Suprapubic skin (tissue), 4 donors: Measurements from ENCODE around the gene WDFY4. TPM values are rescaled to one million over a fixed set of nuclear protein-coding genes. Genes with fewer than 3 reads are reported as not detected.

Experiments used
- DNase-seq, 2 donors: peaks; one replicate each; pipeline ENCODE4 v3.0.0-alpha.2; 2019; ENCODE audit warnings: low spot score in 2 of 2
- H3K27ac ChIP-seq: fragments of 200-600 bp; sonication (generic); one replicate; pipeline ENCODE4 v1.5.1; 2019
- H3K27me3 ChIP-seq: fragments of 200-600 bp; sonication (generic); one replicate; pipeline ENCODE4 v1.5.1; 2019
- H3K36me3 ChIP-seq: fragments of 200-600 bp; sonication (generic); one replicate; pipeline ENCODE4 v1.5.1; 2019
- H3K4me1 ChIP-seq: fragments of 200-600 bp; sonication (generic); one replicate; pipeline ENCODE4 v1.5.1; 2019
- H3K4me3 ChIP-seq: fragments of 200-600 bp; sonication (generic); one replicate; pipeline ENCODE4 v1.5.1; 2019; ENCODE audit warnings: mild to moderate bottlenecking
- H3K9me3 ChIP-seq: fragments of 200-600 bp; sonication (generic); one replicate; pipeline ENCODE4 v1.5.1; 2019
- CTCF ChIP-seq, 2 donors: fragments of 200-600 bp in 1 of 2; fragments of 450-650 bp in 1 of 2; sonication (generic) in 1 of 2; IDR thresholded peaks; one replicate each; pipeline ENCODE4 v1.5.1; 2016 to 2019; ENCODE audit warnings: antibody characterized with exemption in 2 of 2, mild to moderate bottlenecking in 1 of 2, moderate library complexity in 1 of 2
- EP300 ChIP-seq: sonication (generic); formaldehyde crosslinking; IDR thresholded peaks from one replicate; pipeline ENCODE4 v1.6.1; 2017; ENCODE audit warnings: antibody characterized with exemption
- POLR2A ChIP-seq, 2 donors: fragments of 450-650 bp; IDR thresholded peaks; one replicate each; pipeline ENCODE4 v1.6.1; 2017; ENCODE audit warnings: antibody characterized with exemption in 2 of 2, mild to moderate bottlenecking in 2 of 2, moderate library complexity in 2 of 2
- POLR2AphosphoS5 ChIP-seq, 3 donors: sonication (generic); formaldehyde crosslinking; IDR thresholded peaks; one replicate each; pipeline ENCODE4 v1.6.1; 2017; ENCODE audit warnings: antibody characterized with exemption in 3 of 3
- WGBS: methylation state at CpG from one replicate; pipeline ENCODE4 v1.1.5; 2018; 5-methylcytosine and 5-hydroxymethylcytosine counted together
- total RNA-seq, 4 donors: library from RNA; depleted of rRNA; stranded (reverse); fragments of >200 nt; gene quantifications; one replicate each; pipeline ENCODE4 v1.1.0, GENCODE V29; 2016

Gene WDFY4
- total RNA-seq, 4 donors from 2014 or later: 0.57 to 2.9 (median 1.0) TPM

- Histone ChIP-seq H3K36me3 (no peaks in the 10 kb centered on the region), H3K27me3 (no peaks in the 10 kb centered on the region), H3K4me1 (no peaks in the 10 kb centered on the region), H3K4me3 (no peak overlapping the region), H3K27ac (no peak overlapping the region), H3K9me3 (no peaks in the 10 kb centered on the region)
- 73% methylated on average over 5 of the region's 5 CpGs for WGBS
- TF ChIP-seq EP300: no peak
- TF ChIP-seq POLR2AphosphoS5 (IDR thresholded peaks at IDR 0.05): no peak
- no peak for TF ChIP-seq CTCF (IDR thresholded peaks at IDR 0.05)
- TF ChIP-seq POLR2A (IDR thresholded peaks at IDR 0.05): no peak
- no peak for DNase-seq
Measured at GRCh38 chr10:48838834-48839233, 154.2 kb downstream of the WDFY4 start.

GRCh38 chr10:48839809-48840679, 155.4 kb downstream of the WDFY4 start:
- 78% methylated on average over 10 of the region's 10 CpGs for WGBS
- Histone ChIP-seq H3K36me3 (no peaks in the 10 kb centered on the region), H3K27ac (no peak overlapping the region), H3K4me3 (no peak overlapping the region), H3K4me1 (no peaks in the 10 kb centered on the region), H3K27me3 (no peaks in the 10 kb centered on the region), H3K9me3 (no peaks in the 10 kb centered on the region)
- TF ChIP-seq CTCF (IDR thresholded peaks at IDR 0.05) (no peak), EP300 (no peak), POLR2A (IDR thresholded peaks at IDR 0.05) (no peak), POLR2AphosphoS5 (IDR thresholded peaks at IDR 0.05) (no peak)
- no peak for DNase-seq

GRCh38 chr10:48842231-48842630, 157.6 kb downstream of the WDFY4 start:
- WGBS: 93% methylated on average over 9 of the region's 11 CpGs

GRCh38 chr10:48843198-48843597, 158.5 kb downstream of the WDFY4 start:
- no peak for DNase-seq
- H3K4me3 ChIP-seq: no peak overlapping the region
- no peaks in the 10 kb centered on the region for H3K4me1 ChIP-seq
- H3K27me3 ChIP-seq: no peaks in the 10 kb centered on the region
- TF ChIP-seq EP300: no peak
- no peak for TF ChIP-seq CTCF (IDR thresholded peaks at IDR 0.05)
- TF ChIP-seq POLR2A (IDR thresholded peaks at IDR 0.05): no peak
- no peak for TF ChIP-seq POLR2AphosphoS5 (IDR thresholded peaks at IDR 0.05)
- no peaks in the 10 kb centered on the region for H3K36me3 ChIP-seq
- H3K27ac ChIP-seq: no peak overlapping the region
- no peaks in the 10 kb centered on the region for H3K9me3 ChIP-seq

More at GRCh38 chr10:48842231-48842630, 157.6 kb downstream of the WDFY4 start:
- Histone ChIP-seq H3K36me3 (no peaks in the 10 kb centered on the region), H3K9me3 (no peaks in the 10 kb centered on the region), H3K27ac (no peak overlapping the region), H3K4me3 (no peak overlapping the region), H3K4me1 (no peaks in the 10 kb centered on the region), H3K27me3 (no peaks in the 10 kb centered on the region)
- no peak for TF ChIP-seq CTCF (IDR thresholded peaks at IDR 0.05)
- no peak for TF ChIP-seq POLR2AphosphoS5 (IDR thresholded peaks at IDR 0.05)
- no peak for TF ChIP-seq EP300
- no peak for TF ChIP-seq POLR2A (IDR thresholded peaks at IDR 0.05)
- no peak for DNase-seq

- no peaks in the 10 kb centered on the region for H3K9me3 ChIP-seq
- no peak overlapping the region for H3K4me3 ChIP-seq
- WGBS: 89% methylated on average over 3 of the region's 3 CpGs
- no peaks in the 10 kb centered on the region for H3K27me3 ChIP-seq
- no peak for DNase-seq
- no peak for TF ChIP-seq POLR2AphosphoS5 (IDR thresholded peaks at IDR 0.05)
- no peak for TF ChIP-seq CTCF (IDR thresholded peaks at IDR 0.05)
- TF ChIP-seq POLR2A (IDR thresholded peaks at IDR 0.05): no peak
- TF ChIP-seq EP300: no peak
- no peaks in the 10 kb centered on the region for H3K36me3 ChIP-seq
- H3K27ac ChIP-seq: no peak overlapping the region
- no peaks in the 10 kb centered on the region for H3K4me1 ChIP-seq
Measured at GRCh38 chr10:48844616-48845015, 159.9 kb downstream of the WDFY4 start.
